H9 (cell line): ENCODE data around the gene CYRIA. TPM values are rescaled to one million over a fixed set of nuclear protein-coding genes. Genes with fewer than 3 reads are reported as not detected.

Experiments used
- DNase-seq: peaks from one replicate; pipeline ENCODE4 v3.0.0-alpha.2; 2017
- H2AFZ ChIP-seq: one replicate; pipeline ENCODE4 v1.6.1; 2013; ENCODE audit warnings: mild to moderate bottlenecking, low read length, control low read depth, moderate library complexity
- H2AK5ac ChIP-seq: 2 replicates; pipeline ENCODE4 v1.6.1; 2013; ENCODE audit warnings: low read length, control low read depth, mixed read lengths; ENCODE audit not compliant: insufficient read length
- H2BK120ac ChIP-seq: one replicate; pipeline ENCODE4 v1.6.1; 2013; ENCODE audit warnings: low read depth, mild to moderate bottlenecking, low read length, control low read depth, inconsistent platforms; ENCODE audit not compliant: poor library complexity, severe bottlenecking
- H2BK12ac ChIP-seq: 2 replicates; pipeline ENCODE4 v1.6.1; 2013; ENCODE audit warnings: low read length, control low read depth, mixed read lengths, low read depth; ENCODE audit not compliant: insufficient read length
- H2BK15ac ChIP-seq: 2 replicates; pipeline ENCODE4 v1.6.1; 2013; ENCODE audit warnings: low read depth, low read length, control low read depth
- H2BK20ac ChIP-seq: one replicate; pipeline ENCODE4 v1.6.1; 2013; ENCODE audit warnings: low read depth, mild to moderate bottlenecking, low read length, control low read depth, inconsistent platforms; ENCODE audit not compliant: poor library complexity, severe bottlenecking
- H2BK5ac ChIP-seq: 2 replicates; pipeline ENCODE4 v1.6.1; 2013; ENCODE audit warnings: low read length, control low read depth, mixed read lengths; ENCODE audit not compliant: insufficient read length
- H3K14ac ChIP-seq: 2 replicates; pipeline ENCODE4 v1.6.1; 2013; ENCODE audit warnings: low read length, control low read depth; ENCODE audit not compliant: insufficient read depth
- H3K18ac ChIP-seq: 2 replicates; pipeline ENCODE4 v1.6.1; 2013; ENCODE audit warnings: low read depth, mild to moderate bottlenecking, mixed read lengths, low read length, control low read depth; ENCODE audit not compliant: insufficient read length
- H3K23ac ChIP-seq: 2 replicates; pipeline ENCODE4 v1.6.1; 2013; ENCODE audit warnings: low read length, control low read depth, mixed read lengths, low read depth; ENCODE audit not compliant: insufficient read length
- H3K23me2 ChIP-seq: 2 replicates; pipeline ENCODE4 v1.6.1; 2013; ENCODE audit warnings: low read depth, mild to moderate bottlenecking, mixed read lengths, low read length, control low read depth; ENCODE audit not compliant: insufficient read length, poor library complexity, severe bottlenecking
- H3K27ac ChIP-seq: 2 replicates; pipeline ENCODE4 v1.5.1; 2013; ENCODE audit warnings: low read length, control low read depth, mixed read lengths, low read depth; ENCODE audit not compliant: insufficient read length
- H3K27me3 ChIP-seq: 2 replicates; pipeline ENCODE4 v1.6.1; 2013; ENCODE audit warnings: low read length, control low read depth, inconsistent platforms; ENCODE audit not compliant: insufficient read depth
- H3K4ac ChIP-seq: 2 replicates; pipeline ENCODE4 v1.6.1; 2013; ENCODE audit warnings: low read depth, mild to moderate bottlenecking, control low read depth, inconsistent platforms, low read length, moderate library complexity
- H3K4me1 ChIP-seq: 2 replicates; pipeline ENCODE4 v1.6.1; 2013; ENCODE audit warnings: low read length, control low read depth, inconsistent platforms; ENCODE audit not compliant: insufficient read depth
- H3K4me2 ChIP-seq: 2 replicates; pipeline ENCODE4 v1.6.1; 2013; ENCODE audit warnings: low read length, control low read depth, mixed read lengths; ENCODE audit not compliant: insufficient read length, insufficient read depth
- H3K56ac ChIP-seq: 2 replicates; pipeline ENCODE4 v1.6.1; 2013; ENCODE audit warnings: low read depth, mild to moderate bottlenecking, mixed read lengths, low read length, control low read depth; ENCODE audit not compliant: insufficient read length
- H3K79me1 ChIP-seq: 2 replicates; pipeline ENCODE4 v1.6.1; 2013; ENCODE audit warnings: low read depth, mild to moderate bottlenecking, moderate library complexity, low read length, control low read depth, inconsistent platforms; ENCODE audit not compliant: insufficient read depth, poor library complexity, severe bottlenecking
- H3K79me2 ChIP-seq: 2 replicates; pipeline ENCODE4 v1.6.1; 2013; ENCODE audit warnings: low read length, control low read depth, inconsistent platforms; ENCODE audit not compliant: insufficient read depth
- H3K9ac ChIP-seq: 2 replicates; pipeline ENCODE4 v1.6.1; 2013; ENCODE audit warnings: low read length, control low read depth, mixed read lengths; ENCODE audit not compliant: insufficient read length; ENCODE audit errors: extremely low read depth
- H3K9me3 ChIP-seq: one replicate; pipeline ENCODE4 v1.6.1; 2013; ENCODE audit warnings: low read depth, low read length, inconsistent platforms; ENCODE audit not compliant: control insufficient read depth
- H3T11ph ChIP-seq: one replicate; pipeline ENCODE4 v1.6.1; 2013; ENCODE audit warnings: mild to moderate bottlenecking, low read length, control low read depth, inconsistent platforms
- H4K20me1 ChIP-seq: one replicate; pipeline ENCODE4 v1.6.1; 2013; ENCODE audit not compliant: control insufficient read depth, insufficient read length, insufficient read depth
- H4K5ac ChIP-seq: 2 replicates; pipeline ENCODE4 v1.6.1; 2013; ENCODE audit warnings: low read depth, mild to moderate bottlenecking, mixed read lengths, low read length, control low read depth; ENCODE audit not compliant: insufficient read length
- H4K8ac ChIP-seq: replicated peaks from 2 replicates; pipeline ENCODE4 v1.6.1; 2013; ENCODE audit warnings: low read length, control low read depth, mixed read lengths, low read depth; ENCODE audit not compliant: insufficient read length
- H4K91ac ChIP-seq: 2 replicates; pipeline ENCODE4 v1.6.1; 2013; ENCODE audit warnings: low read depth, mild to moderate bottlenecking, moderate library complexity, mixed read lengths, low read length, control low read depth; ENCODE audit not compliant: insufficient read length
- H3K27ac Mint-ChIP-seq, 3 experiments: 2 replicates in 2 of 3; 3 replicates in 1 of 3; pipeline ENCODE4 v1.8.0; 2020 to 2021; ENCODE audit warnings: mixed read lengths in 3 of 3, mild to moderate bottlenecking in 1 of 3, moderate library complexity in 1 of 3
- H3K27me3 Mint-ChIP-seq: 2 replicates; pipeline ENCODE4 v1.8.0; 2021; ENCODE audit warnings: low read depth, mild to moderate bottlenecking, moderate library complexity, mixed read lengths
- H3K36me3 Mint-ChIP-seq, 3 experiments: 2 replicates in 2 of 3; 3 replicates in 1 of 3; pipeline ENCODE4 v1.8.0; 2020 to 2021; ENCODE audit warnings: low read depth in 3 of 3, mixed read lengths in 3 of 3; ENCODE audit not compliant: insufficient read depth in 1 of 3
- H3K4me1 Mint-ChIP-seq, 2 experiments: 2 replicates each; pipeline ENCODE4 v1.8.0; 2020; ENCODE audit warnings: mixed read lengths in 2 of 2
- H3K4me3 Mint-ChIP-seq, 2 experiments: 2 replicates in 1 of 2; 3 replicates in 1 of 2; pipeline ENCODE4 v1.8.0; 2020 to 2021; ENCODE audit warnings: mild to moderate bottlenecking in 2 of 2, mixed read lengths in 2 of 2, moderate library complexity in 1 of 2
- H3K9me3 Mint-ChIP-seq, 2 experiments: 2 replicates in 1 of 2; 3 replicates in 1 of 2; pipeline ENCODE4 v1.8.0; 2020; ENCODE audit warnings: mild to moderate bottlenecking in 2 of 2, mixed read lengths in 2 of 2, moderate library complexity in 1 of 2
- WGBS: extraction: QIAGEN DNeasy Blood & Tissue Kit; methylation state at CpG from one replicate; pipeline ENCODE4 v1.1.7; 2013; ENCODE audit warnings: missing lambda C conversion rate, low lambda C conversion rate, mixed read lengths; ENCODE audit not compliant: insufficient read length; ENCODE audit errors: extremely low coverage; 5-methylcytosine and 5-hydroxymethylcytosine counted together
- total RNA-seq: library from RNA; stranded (reverse); gene quantifications from 2 replicates; pipeline ENCODE4 v1.2.1, GENCODE V29; 2021
- TF ChIP-seq, protein P1 (sequence below): fragments of 200-600 bp; sonication (generic); conservative IDR thresholded peaks from 3 replicates; pipeline ENCODE4 v1.8.0; 2021; ENCODE audit warnings: antibody characterized with exemption, mild to moderate bottlenecking

Gene CYRIA
- total RNA-seq, 1 experiment from 2014 or later, result 2.3 TPM

DNA sequence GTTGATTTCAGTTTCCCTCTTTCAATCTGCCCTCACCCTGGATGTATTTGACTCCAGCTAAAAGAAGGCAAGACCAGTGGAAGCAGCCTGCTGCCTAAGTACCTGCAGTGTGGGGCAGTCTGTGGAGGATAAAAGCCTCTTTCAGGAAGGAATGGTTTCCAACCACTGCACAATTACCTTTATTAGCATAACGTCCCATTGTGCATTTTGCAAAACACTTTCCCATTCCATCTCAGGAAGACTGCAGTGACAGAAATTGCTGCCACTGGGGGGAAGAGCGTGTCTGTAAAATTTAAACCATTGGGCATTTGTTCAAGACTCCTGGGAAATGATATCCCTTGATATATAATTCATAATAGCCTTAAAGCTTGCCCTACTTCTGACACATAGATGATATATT lies 26.2 kb downstream of the CYRIA start:
- Histone ChIP-seq H3K18ac (no peak overlapping the region), H4K91ac (no peak overlapping the region), H3K4me1 (no peaks in the 10 kb centered on the region; the same call in none of the 2 replicates), H3K23ac (no peak overlapping the region), H3T11ph (no peak overlapping the region), H2BK5ac (no peak overlapping the region), H2AK5ac (no peak overlapping the region), H3K56ac (no peak overlapping the region), H2AFZ (no peak overlapping the region), H4K5ac (no peak overlapping the region), H3K79me1 (no peaks in the 10 kb centered on the region), H3K9ac (no peak overlapping the region), H3K4ac (no peak overlapping the region), H3K23me2 (no peaks in the 10 kb centered on the region), H2BK15ac (no peak overlapping the region), H3K4me2 (no peak overlapping the region), H3K14ac (no peak overlapping the region), H4K8ac (no peak overlapping the region), H4K20me1 (no peaks in the 10 kb centered on the region), H2BK12ac (no peak overlapping the region), H3K79me2 (no peaks in the 10 kb centered on the region), H2BK20ac (no peak overlapping the region), H2BK120ac (no peak overlapping the region), H3K27ac (no peak overlapping the region), H3K9me3 (no peaks in the 10 kb centered on the region), H3K27me3 (no peaks in the 10 kb centered on the region)
- H3K9me3 Mint-ChIP-seq, result no peaks in the 10 kb centered on the region
- H3K27me3 Mint-ChIP-seq, result peaks cover 3% of the 10 kb centered on the region; the same call in 1 of the 2 replicates
- peaks cover 0 to 3% (median 0%) of the 10 kb centered on the region in 3 experiments; a peak in 2 of 7 replicates for H3K36me3 Mint-ChIP-seq
- DNase-seq, result no peak
- no CpG with 5 or more reads among the region's 2 CpGs for WGBS
- no peak overlapping the region for H3K4me3 Mint-ChIP-seq
- no peak overlapping the region; a peak in 1 of 7 replicates for H3K27ac Mint-ChIP-seq
- H3K4me1 Mint-ChIP-seq, result peaks cover 17 to 19% of the 10 kb centered on the region in 2 experiments
- TF ChIP-seq, protein P1, sequence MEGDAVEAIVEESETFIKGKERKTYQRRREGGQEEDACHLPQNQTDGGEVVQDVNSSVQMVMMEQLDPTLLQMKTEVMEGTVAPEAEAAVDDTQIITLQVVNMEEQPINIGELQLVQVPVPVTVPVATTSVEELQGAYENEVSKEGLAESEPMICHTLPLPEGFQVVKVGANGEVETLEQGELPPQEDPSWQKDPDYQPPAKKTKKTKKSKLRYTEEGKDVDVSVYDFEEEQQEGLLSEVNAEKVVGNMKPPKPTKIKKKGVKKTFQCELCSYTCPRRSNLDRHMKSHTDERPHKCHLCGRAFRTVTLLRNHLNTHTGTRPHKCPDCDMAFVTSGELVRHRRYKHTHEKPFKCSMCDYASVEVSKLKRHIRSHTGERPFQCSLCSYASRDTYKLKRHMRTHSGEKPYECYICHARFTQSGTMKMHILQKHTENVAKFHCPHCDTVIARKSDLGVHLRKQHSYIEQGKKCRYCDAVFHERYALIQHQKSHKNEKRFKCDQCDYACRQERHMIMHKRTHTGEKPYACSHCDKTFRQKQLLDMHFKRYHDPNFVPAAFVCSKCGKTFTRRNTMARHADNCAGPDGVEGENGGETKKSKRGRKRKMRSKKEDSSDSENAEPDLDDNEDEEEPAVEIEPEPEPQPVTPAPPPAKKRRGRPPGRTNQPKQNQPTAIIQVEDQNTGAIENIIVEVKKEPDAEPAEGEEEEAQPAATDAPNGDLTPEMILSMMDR, result no peak
